ENCODE measurements around the gene PUS10. TPM values are rescaled to one million over a fixed set of nuclear protein-coding genes. Genes with fewer than 3 reads are reported as not detected.

PUS10 gene
- total and polyA plus RNA-seq, 2 of the 8 experiments (the other 6 are each of a cell fraction or from before 2014, with no cell fraction given), result 1.3 to 3.1 TPM

GRCh38 chr2:60965499-60965785, 52.6 kb downstream of the PUS10 start (continued):
- TF ChIP-seq CHD7 (IDR thresholded peaks at IDR 0.05; ENCODE audit: insufficient replicate concordance, low read length), result no peak
- TF ChIP-seq, protein P1, sequence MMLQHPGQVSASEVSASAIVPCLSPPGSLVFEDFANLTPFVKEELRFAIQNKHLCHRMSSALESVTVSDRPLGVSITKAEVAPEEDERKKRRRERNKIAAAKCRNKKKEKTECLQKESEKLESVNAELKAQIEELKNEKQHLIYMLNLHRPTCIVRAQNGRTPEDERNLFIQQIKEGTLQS (IDR thresholded peaks at IDR 0.05; ENCODE audit: insufficient read depth, low read depth, low read length), result no peak
- TF ChIP-seq SAP30 (IDR thresholded peaks at IDR 0.05; ENCODE audit: insufficient read depth, insufficient replicate concordance, low read length), result no peak
- TF ChIP-seq TEAD4 (IDR thresholded peaks at IDR 0.05; ENCODE audit: low read depth, low read length), result no peak
- TF ChIP-seq NANOG (IDR thresholded peaks at IDR 0.05; ENCODE audit: insufficient read depth, low read depth, low read length, poor library complexity, severe bottlenecking), result no peak
- TF ChIP-seq, protein P2, sequence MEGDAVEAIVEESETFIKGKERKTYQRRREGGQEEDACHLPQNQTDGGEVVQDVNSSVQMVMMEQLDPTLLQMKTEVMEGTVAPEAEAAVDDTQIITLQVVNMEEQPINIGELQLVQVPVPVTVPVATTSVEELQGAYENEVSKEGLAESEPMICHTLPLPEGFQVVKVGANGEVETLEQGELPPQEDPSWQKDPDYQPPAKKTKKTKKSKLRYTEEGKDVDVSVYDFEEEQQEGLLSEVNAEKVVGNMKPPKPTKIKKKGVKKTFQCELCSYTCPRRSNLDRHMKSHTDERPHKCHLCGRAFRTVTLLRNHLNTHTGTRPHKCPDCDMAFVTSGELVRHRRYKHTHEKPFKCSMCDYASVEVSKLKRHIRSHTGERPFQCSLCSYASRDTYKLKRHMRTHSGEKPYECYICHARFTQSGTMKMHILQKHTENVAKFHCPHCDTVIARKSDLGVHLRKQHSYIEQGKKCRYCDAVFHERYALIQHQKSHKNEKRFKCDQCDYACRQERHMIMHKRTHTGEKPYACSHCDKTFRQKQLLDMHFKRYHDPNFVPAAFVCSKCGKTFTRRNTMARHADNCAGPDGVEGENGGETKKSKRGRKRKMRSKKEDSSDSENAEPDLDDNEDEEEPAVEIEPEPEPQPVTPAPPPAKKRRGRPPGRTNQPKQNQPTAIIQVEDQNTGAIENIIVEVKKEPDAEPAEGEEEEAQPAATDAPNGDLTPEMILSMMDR (IDR thresholded peaks at IDR 0.05; ENCODE audit: control extremely low read depth in 1 of 3, insufficient read depth in 1 of 3, low read depth in 1 of 3, low read length in 3 of 3), result no peak
- no peak for TF ChIP-seq TAF7 (optimal IDR thresholded peaks at IDR 0.05; ENCODE audit: borderline replicate concordance, low read depth, low read length)
- TF ChIP-seq BCL11A (IDR thresholded peaks at IDR 0.05; ENCODE audit: low read depth in 2 of 2, low read length in 2 of 2), result no peak
- TF ChIP-seq BACH1 (IDR thresholded peaks at IDR 0.05; ENCODE audit: low read length), result no peak
